ENCODE measurements around the gene BMX. TPM values are rescaled to one million over a fixed set of nuclear protein-coding genes. Genes with fewer than 3 reads are reported as not detected.

The BMX gene
- total and polyA plus RNA-seq, 10 of the 15 experiments (the other 5 are each of a cell fraction or from before 2014, with no cell fraction given): not detected

DNA sequence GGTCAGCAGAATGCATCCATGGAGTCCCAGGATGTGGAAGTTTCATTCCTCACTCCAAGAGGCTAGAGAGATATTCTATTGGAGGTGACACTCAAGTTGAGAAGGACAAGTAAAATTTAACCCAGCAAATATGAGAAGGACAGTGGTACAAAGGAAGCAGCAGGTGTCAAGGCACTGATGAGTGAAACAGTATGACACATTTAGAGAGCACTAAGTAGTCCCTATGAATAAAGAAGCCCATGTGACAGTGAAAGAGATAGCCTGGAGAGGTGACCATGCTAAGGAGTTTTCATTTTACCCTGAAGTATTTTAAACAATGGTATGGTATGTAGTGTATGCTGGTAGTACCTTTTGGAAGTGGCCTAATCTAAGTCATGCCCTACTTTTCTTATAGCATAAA lies 9.2 kb downstream of the BMX start:
- intact Hi-C loops (cut with micrococcal nuclease; ENCODE audit: unreplicated experiment): no loop called here

DNA sequence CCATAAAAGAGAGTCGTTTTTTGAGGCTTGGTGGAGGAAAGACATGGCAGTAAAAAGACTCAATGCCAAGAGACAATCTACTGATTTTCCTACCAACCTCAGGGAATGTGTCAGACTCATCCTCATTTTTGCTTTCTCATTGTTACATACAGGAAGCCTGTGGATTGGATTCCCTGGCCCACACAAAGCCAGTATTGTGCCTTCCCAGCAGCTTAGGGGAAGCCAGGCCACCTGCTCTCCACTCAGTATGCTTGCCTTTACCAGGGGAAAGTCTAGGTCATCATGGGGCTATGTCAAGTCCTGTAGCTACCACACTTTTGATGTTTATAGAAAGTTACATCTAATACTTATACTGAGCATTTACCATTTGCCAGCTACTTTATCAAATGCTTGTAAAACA lies 11.0 kb downstream of the BMX start:
- intact Hi-C loops (cut with micrococcal nuclease; ENCODE audit: unreplicated experiment) (no loop called here), in situ Hi-C loops (cut with MboI) (no loop called here)
- H3K79me2 ChIP-seq (ENCODE audit: control insufficient read depth, insufficient read depth, low read length): no peaks in the 10 kb centered on the region
- H3K9ac ChIP-seq (ENCODE audit: control insufficient read depth, insufficient read depth, low read length): no peak overlapping the region
- ChIA-PET RAD21 (ENCODE audit: unreplicated experiment) (no interaction called here), POLR2A (no interaction called here), CTCF (interaction anchor here (1.4 kb wide), 1 partner anchor 162 kb away, joined by 4 read pairs; no protein-coding TSS in a partner anchor), SMC1A (ENCODE audit: uncharacterized antibody, unreplicated experiment) (no interaction called here)
- H3K27ac ChIP-seq (ENCODE audit: control insufficient read depth, insufficient read depth): no peak overlapping the region
- H3K9me3 ChIP-seq (replicated peaks; ENCODE audit: control insufficient read depth, insufficient read depth, low read length): no peaks in the 10 kb centered on the region
- 0% methylated on average over 1 of the region's 1 CpG for WGBS (ENCODE audit: insufficient coverage, insufficient replicate concordance, low lambda C conversion rate, missing lambda C conversion rate)
- H3K27me3 ChIP-seq (replicated peaks in 1 of 2; ENCODE audit: control insufficient read depth in 2 of 2, insufficient read depth in 2 of 2, low read length in 1 of 2): no peaks in the 10 kb centered on the region; a peak in 1 of 4 replicates
- H2AFZ ChIP-seq (ENCODE audit: control insufficient read depth, low read depth, low read length): no peak overlapping the region
- TF ChIP-seq DPF2 (IDR thresholded peaks at IDR 0.05): no peak
- no peak for TF ChIP-seq SIX5 (IDR thresholded peaks at IDR 0.05; ENCODE audit: low read depth, low read length, severe bottlenecking)
- TF ChIP-seq CTCF (IDR thresholded peaks at IDR 0.05 in 2 of 3, conservative IDR thresholded peaks at IDR 0.05 in 1 of 3; ENCODE audit: control insufficient read depth in 2 of 3, extremely low read depth in 1 of 3, insufficient read depth in 1 of 3, low read depth in 3 of 3, low read length in 3 of 3): no peak
- no peak for TF ChIP-seq FOXK2 (IDR thresholded peaks at IDR 0.05)
- TF ChIP-seq PKNOX1 (IDR thresholded peaks at IDR 0.05): no peak
- TF ChIP-seq TCF3 (IDR thresholded peaks at IDR 0.05; ENCODE audit: borderline replicate concordance, insufficient read depth, low read depth, low read length): no peak
- TF ChIP-seq BRCA1 (IDR thresholded peaks at IDR 0.05; ENCODE audit: low read depth, low read length): no peak
- no peaks in the 10 kb centered on the region for H4K20me1 ChIP-seq (ENCODE audit: control insufficient read depth, insufficient read depth)
- no TSS peak for BruUV-seq (replicated peaks)
- no peak for ATAC-seq
- DNase-seq (ENCODE audit: low read depth, low spot score): no peak
- H3K36me3 ChIP-seq (ENCODE audit: control insufficient read depth in 2 of 2, insufficient read depth in 2 of 2, low read length in 1 of 2): no peaks in the 10 kb centered on the region
- FAIRE-seq: no peak
- no peak overlapping the region for H3K4me2 ChIP-seq (ENCODE audit: control insufficient read depth, insufficient read depth)
- H3K4me1 ChIP-seq (ENCODE audit: control insufficient read depth, insufficient read depth, low read length): no peaks in the 10 kb centered on the region
- H3K4me3 ChIP-seq: no peak overlapping the region

More for the DNA sequence above, 9.2 kb downstream of the BMX start:
- H3K79me2 ChIP-seq (ENCODE audit: control insufficient read depth, insufficient read depth, low read length): no peaks in the 10 kb centered on the region
- RAD21 ChIA-PET (ENCODE audit: unreplicated experiment): no interaction called here
- POLR2A ChIA-PET: no interaction called here
- H3K27ac ChIP-seq (ENCODE audit: control insufficient read depth, insufficient read depth): no peak overlapping the region
- no peaks in the 10 kb centered on the region for H3K4me1 ChIP-seq (ENCODE audit: control insufficient read depth, insufficient read depth, low read length)
- no peaks in the 10 kb centered on the region for H3K36me3 ChIP-seq (ENCODE audit: control insufficient read depth in 2 of 2, insufficient read depth in 2 of 2, low read length in 1 of 2)
- H3K4me2 ChIP-seq (ENCODE audit: control insufficient read depth, insufficient read depth): no peak overlapping the region
- CTCF ChIA-PET: no interaction called here
- H3K4me3 ChIP-seq: no peak overlapping the region
- no peak overlapping the region for H2AFZ ChIP-seq (ENCODE audit: control insufficient read depth, low read depth, low read length)
- H3K9ac ChIP-seq (ENCODE audit: control insufficient read depth, insufficient read depth, low read length): no peak overlapping the region
- FAIRE-seq: no peak
- no peaks in the 10 kb centered on the region for H3K9me3 ChIP-seq (replicated peaks; ENCODE audit: control insufficient read depth, insufficient read depth, low read length)
- H3K27me3 ChIP-seq (replicated peaks in 1 of 2; ENCODE audit: control insufficient read depth in 2 of 2, insufficient read depth in 2 of 2, low read length in 1 of 2): no peaks in the 10 kb centered on the region; a peak in 1 of 4 replicates
- in situ Hi-C loops (cut with MboI): no loop called here
- SMC1A ChIA-PET (ENCODE audit: uncharacterized antibody, unreplicated experiment): no interaction called here
- no peak for TF ChIP-seq HDAC6 (IDR thresholded peaks at IDR 0.05; ENCODE audit: unreplicated experiment)
- TF ChIP-seq, protein P1, sequence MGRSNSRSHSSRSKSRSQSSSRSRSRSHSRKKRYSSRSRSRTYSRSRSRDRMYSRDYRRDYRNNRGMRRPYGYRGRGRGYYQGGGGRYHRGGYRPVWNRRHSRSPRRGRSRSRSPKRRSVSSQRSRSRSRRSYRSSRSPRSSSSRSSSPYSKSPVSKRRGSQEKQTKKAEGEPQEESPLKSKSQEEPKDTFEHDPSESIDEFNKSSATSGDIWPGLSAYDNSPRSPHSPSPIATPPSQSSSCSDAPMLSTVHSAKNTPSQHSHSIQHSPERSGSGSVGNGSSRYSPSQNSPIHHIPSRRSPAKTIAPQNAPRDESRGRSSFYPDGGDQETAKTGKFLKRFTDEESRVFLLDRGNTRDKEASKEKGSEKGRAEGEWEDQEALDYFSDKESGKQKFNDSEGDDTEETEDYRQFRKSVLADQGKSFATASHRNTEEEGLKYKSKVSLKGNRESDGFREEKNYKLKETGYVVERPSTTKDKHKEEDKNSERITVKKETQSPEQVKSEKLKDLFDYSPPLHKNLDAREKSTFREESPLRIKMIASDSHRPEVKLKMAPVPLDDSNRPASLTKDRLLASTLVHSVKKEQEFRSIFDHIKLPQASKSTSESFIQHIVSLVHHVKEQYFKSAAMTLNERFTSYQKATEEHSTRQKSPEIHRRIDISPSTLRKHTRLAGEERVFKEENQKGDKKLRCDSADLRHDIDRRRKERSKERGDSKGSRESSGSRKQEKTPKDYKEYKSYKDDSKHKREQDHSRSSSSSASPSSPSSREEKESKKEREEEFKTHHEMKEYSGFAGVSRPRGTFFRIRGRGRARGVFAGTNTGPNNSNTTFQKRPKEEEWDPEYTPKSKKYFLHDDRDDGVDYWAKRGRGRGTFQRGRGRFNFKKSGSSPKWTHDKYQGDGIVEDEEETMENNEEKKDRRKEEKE (IDR thresholded peaks at IDR 0.05): no peak
- TF ChIP-seq STAT1 (conservative IDR thresholded peaks at IDR 0.05): no peak
- no peak for TF ChIP-seq MYC (IDR thresholded peaks at IDR 0.05; ENCODE audit: insufficient read depth, insufficient read length, insufficient replicate concordance, low read length, severe bottlenecking)
- no peak for TF ChIP-seq YY1 (IDR thresholded peaks at IDR 0.05; ENCODE audit: low read depth, low read length)
- H4K20me1 ChIP-seq (ENCODE audit: control insufficient read depth, insufficient read depth): no peaks in the 10 kb centered on the region
- BruUV-seq (replicated peaks): no TSS peak
- no peak for DNase-seq (ENCODE audit: low read depth, low spot score)
- peak; percentile 34; the same call in 1 of the 3 replicates for ATAC-seq
